HepG2 (cell line): ENCODE data around the gene CCDC201. TPM values are rescaled to one million over a fixed set of nuclear protein-coding genes. Genes with fewer than 3 reads are reported as not detected.

Experiments used
- AGO1 ChIP-seq: fragments of 200-400 bp; formaldehyde crosslinking; IDR thresholded peaks from 2 replicates; pipeline ENCODE4 v1.6.1; 2017; ENCODE audit warnings: mild to moderate bottlenecking, low read depth, low read length, moderate library complexity; ENCODE audit not compliant: poor library complexity, severe bottlenecking
- ATF7-NPFF ChIP-seq: sonication (generic); formaldehyde crosslinking; IDR thresholded peaks from 2 replicates; pipeline ENCODE4 v1.8.1; 2023; ENCODE audit warnings: mild to moderate bottlenecking, low read depth, missing genetic modification reagents, moderate library complexity
- NR0B2 ChIP-seq: sonication (generic); formaldehyde crosslinking; IDR thresholded peaks from 2 replicates; pipeline ENCODE4 v1.4.0; 2020; ENCODE audit warnings: mild to moderate bottlenecking, missing genetic modification reagents
- NRL ChIP-seq: sonication (generic); formaldehyde crosslinking; IDR thresholded peaks from 2 replicates; pipeline ENCODE4 v1.5.0; 2020; ENCODE audit warnings: missing genetic modification reagents, mild to moderate bottlenecking, moderate library complexity, borderline replicate concordance
- RAD21 ChIP-seq: fragments of 450-650 bp; formaldehyde crosslinking; IDR thresholded peaks from 2 replicates; pipeline ENCODE4 v1.5.0; 2020; ENCODE audit warnings: mild to moderate bottlenecking
- RORA ChIP-seq: sonication (generic); formaldehyde crosslinking; IDR thresholded peaks from 2 replicates; pipeline ENCODE4 v1.5.0; 2020; ENCODE audit warnings: mild to moderate bottlenecking, missing genetic modification reagents, moderate library complexity
- SNAPC4 ChIP-seq: sonication (generic); formaldehyde crosslinking; IDR thresholded peaks from 2 replicates; pipeline ENCODE4 v1.4.0; 2020; ENCODE audit warnings: mild to moderate bottlenecking, missing genetic modification reagents
- SOX13 ChIP-seq, 3 experiments: fragments of 450-650 bp in 1 of 3; sonication (generic) in 1 of 3; formaldehyde crosslinking in 1 of 3; IDR thresholded peaks in 2 of 3; conservative IDR thresholded peaks in 1 of 3; 2 replicates each; pipeline versions ENCODE4 v1.5.0 to v1.6.1; 2016 to 2020; ENCODE audit warnings: antibody characterized with exemption in 1 of 3, mild to moderate bottlenecking in 1 of 3, missing compliant biosample characterization in 1 of 3, missing genetic modification reagents in 1 of 3, moderate library complexity in 1 of 3
- ZBED4 ChIP-seq: sonication (generic); formaldehyde crosslinking; IDR thresholded peaks from 2 replicates; pipeline ENCODE4 v1.4.0; 2020; ENCODE audit warnings: missing genetic modification reagents, borderline replicate concordance
- ZNF124 ChIP-seq: sonication (generic); formaldehyde crosslinking; IDR thresholded peaks from 2 replicates; pipeline ENCODE4 v1.4.0; 2020; ENCODE audit warnings: missing genetic modification reagents
- ZNF446 ChIP-seq: sonication (generic); formaldehyde crosslinking; IDR thresholded peaks from 2 replicates; pipeline ENCODE4 v1.5.0; 2020; ENCODE audit warnings: mild to moderate bottlenecking, missing genetic modification reagents
- ZNF619 ChIP-seq: sonication (generic); formaldehyde crosslinking; IDR thresholded peaks from 2 replicates; pipeline ENCODE4 v1.4.0; 2020; ENCODE audit warnings: mild to moderate bottlenecking, missing genetic modification reagents
- ZNF776 ChIP-seq: sonication (generic); formaldehyde crosslinking; IDR thresholded peaks from 2 replicates; pipeline ENCODE4 v1.4.0; 2020; ENCODE audit warnings: mild to moderate bottlenecking, missing genetic modification reagents
- ZNF792 ChIP-seq: IDR thresholded peaks from 2 replicates; pipeline ENCODE4 v1.6.1; 2016
- polyA plus RNA-seq, 8 experiments: library from polyadenylated mRNA; depleted of rRNA in 3 of 8; stranded (reverse) in 7 of 8; unstranded in 1 of 8; fragments of >200 nt; fragmentation: Illumina TruSeq in 4 of 8; extraction: Trizol in 4 of 8; gene quantifications; 2 replicates each; pipeline versions ENCODE4 v1.2.1 to v1.2.3, GENCODE V29; 2011 to 2016; ENCODE audit warnings: low read depth in 4 of 8, missing spikeins in 1 of 8, mixed read lengths in 1 of 8; ENCODE audit not compliant: insufficient read depth in 1 of 8
- total RNA-seq, 5 experiments: library from RNA; depleted of rRNA; stranded (reverse); fragments of >200 nt; fragmentation: Illumina TruSeq; extraction: Trizol; gene quantifications; 2 replicates each; pipeline ENCODE4 v1.2.3, GENCODE V29; 2016; ENCODE audit warnings: low read depth in 1 of 5
- TF ChIP-seq, protein P1 (sequence below): sonication (generic); formaldehyde crosslinking; conservative IDR thresholded peaks from 2 replicates; pipeline ENCODE4 v1.4.0; 2020; ENCODE audit warnings: missing genetic modification reagents

CCDC201 gene
- total and polyA plus RNA-seq, 2 of the 13 experiments (the other 11 are each of a cell fraction or from before 2014, with no cell fraction given) = 0.92 TPM; not detected in 1

GRCh38 chr7:45891462-45892402 lies 18.9 kb upstream of the CCDC201 start (continued):
- TF ChIP-seq ZBED4 (CRISPR knock-in tag) (0 out of 2 replicates have a peak, but pooled peaks have one; percentile 19), ZNF124 (CRISPR knock-in tag) (peak; percentile 16; the same call in 1 of the 2 replicates), ZNF619 (CRISPR knock-in tag) (peak; percentile 80; the same call in 1 of the 2 replicates), ZNF776 (CRISPR knock-in tag) (0 out of 2 replicates have a peak, but pooled peaks have one; percentile 11), AGO1 (no peak), ZNF792 (no peak), SOX13 (IDR thresholded peaks at IDR 0.05) (peak; percentile 8; the same call in 1 of the 2 replicates), SOX13 (CRISPR knock-in tag; conservative IDR thresholded peaks at IDR 0.05 in 1 of 2, IDR thresholded peaks at IDR 0.05 in 1 of 2) (no peak; a peak in 1 of 4 replicates), RAD21 (no peak), NR0B2 (CRISPR knock-in tag) (no peak), ATF7-NPFF (CRISPR knock-in tag) (0 out of 2 replicates have a peak, but pooled peaks have one; percentile 4), SNAPC4 (no peak), ZNF446 (CRISPR knock-in tag) (peak; percentile 70; the same call in 1 of the 2 replicates), NRL (0 out of 2 replicates have a peak, but pooled peaks have one; percentile 16), RORA (CRISPR knock-in tag) (0 out of 2 replicates have a peak, but pooled peaks have one; percentile 64)
- TF ChIP-seq, protein P1, sequence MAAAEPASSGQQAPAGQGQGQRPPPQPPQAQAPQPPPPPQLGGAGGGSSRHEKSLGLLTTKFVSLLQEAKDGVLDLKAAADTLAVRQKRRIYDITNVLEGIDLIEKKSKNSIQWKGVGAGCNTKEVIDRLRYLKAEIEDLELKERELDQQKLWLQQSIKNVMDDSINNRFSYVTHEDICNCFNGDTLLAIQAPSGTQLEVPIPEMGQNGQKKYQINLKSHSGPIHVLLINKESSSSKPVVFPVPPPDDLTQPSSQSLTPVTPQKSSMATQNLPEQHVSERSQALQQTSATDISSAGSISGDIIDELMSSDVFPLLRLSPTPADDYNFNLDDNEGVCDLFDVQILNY = no peak
